PFSK-1 (cell line): ENCODE measurements around the gene RSAD2.

Experiments used
- POLR2AphosphoS5 ChIP-seq: IDR thresholded peaks from 2 replicates; pipeline ENCODE4 v1.6.1; 2012; ENCODE audit warnings: low read depth, mild to moderate bottlenecking, control low read depth, low read length, moderate library complexity
- SIN3A ChIP-seq: IDR thresholded peaks from 2 replicates; pipeline ENCODE4 v1.6.1; 2012; ENCODE audit warnings: mild to moderate bottlenecking, low read length, moderate library complexity, borderline replicate concordance; ENCODE audit not compliant: insufficient read depth
- TAF1 ChIP-seq: IDR thresholded peaks from 2 replicates; pipeline ENCODE4 v1.6.1; 2012; ENCODE audit warnings: low read length, control low read depth, borderline replicate concordance; ENCODE audit not compliant: insufficient read depth
- TF ChIP-seq, protein P1 (sequence below), 2 experiments: IDR thresholded peaks; 2 replicates each; pipeline versions ENCODE4 v1.6.1 to v1.8.0; 2011 to 2012; ENCODE audit warnings: low read depth in 2 of 2, low read length in 2 of 2, control low read depth in 1 of 2, inconsistent platforms in 1 of 2, mild to moderate bottlenecking in 1 of 2, moderate library complexity in 1 of 2; ENCODE audit not compliant: insufficient read depth in 1 of 2

- no peak for TF ChIP-seq POLR2AphosphoS5
- TF ChIP-seq, protein P1, sequence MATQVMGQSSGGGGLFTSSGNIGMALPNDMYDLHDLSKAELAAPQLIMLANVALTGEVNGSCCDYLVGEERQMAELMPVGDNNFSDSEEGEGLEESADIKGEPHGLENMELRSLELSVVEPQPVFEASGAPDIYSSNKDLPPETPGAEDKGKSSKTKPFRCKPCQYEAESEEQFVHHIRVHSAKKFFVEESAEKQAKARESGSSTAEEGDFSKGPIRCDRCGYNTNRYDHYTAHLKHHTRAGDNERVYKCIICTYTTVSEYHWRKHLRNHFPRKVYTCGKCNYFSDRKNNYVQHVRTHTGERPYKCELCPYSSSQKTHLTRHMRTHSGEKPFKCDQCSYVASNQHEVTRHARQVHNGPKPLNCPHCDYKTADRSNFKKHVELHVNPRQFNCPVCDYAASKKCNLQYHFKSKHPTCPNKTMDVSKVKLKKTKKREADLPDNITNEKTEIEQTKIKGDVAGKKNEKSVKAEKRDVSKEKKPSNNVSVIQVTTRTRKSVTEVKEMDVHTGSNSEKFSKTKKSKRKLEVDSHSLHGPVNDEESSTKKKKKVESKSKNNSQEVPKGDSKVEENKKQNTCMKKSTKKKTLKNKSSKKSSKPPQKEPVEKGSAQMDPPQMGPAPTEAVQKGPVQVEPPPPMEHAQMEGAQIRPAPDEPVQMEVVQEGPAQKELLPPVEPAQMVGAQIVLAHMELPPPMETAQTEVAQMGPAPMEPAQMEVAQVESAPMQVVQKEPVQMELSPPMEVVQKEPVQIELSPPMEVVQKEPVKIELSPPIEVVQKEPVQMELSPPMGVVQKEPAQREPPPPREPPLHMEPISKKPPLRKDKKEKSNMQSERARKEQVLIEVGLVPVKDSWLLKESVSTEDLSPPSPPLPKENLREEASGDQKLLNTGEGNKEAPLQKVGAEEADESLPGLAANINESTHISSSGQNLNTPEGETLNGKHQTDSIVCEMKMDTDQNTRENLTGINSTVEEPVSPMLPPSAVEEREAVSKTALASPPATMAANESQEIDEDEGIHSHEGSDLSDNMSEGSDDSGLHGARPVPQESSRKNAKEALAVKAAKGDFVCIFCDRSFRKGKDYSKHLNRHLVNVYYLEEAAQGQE (IDR thresholded peaks at IDR 0.05; ENCODE audit: insufficient read depth in 1 of 2, low read depth in 2 of 2, low read length in 2 of 2) = no peak
- no peak for TF ChIP-seq TAF1
- no peak for TF ChIP-seq SIN3A
These were observed 32.1 kb downstream of the RSAD2 start for GRCh38 chr2:6909431-6910385.
